ENCODE data around the gene VPS9D1.

DNA sequence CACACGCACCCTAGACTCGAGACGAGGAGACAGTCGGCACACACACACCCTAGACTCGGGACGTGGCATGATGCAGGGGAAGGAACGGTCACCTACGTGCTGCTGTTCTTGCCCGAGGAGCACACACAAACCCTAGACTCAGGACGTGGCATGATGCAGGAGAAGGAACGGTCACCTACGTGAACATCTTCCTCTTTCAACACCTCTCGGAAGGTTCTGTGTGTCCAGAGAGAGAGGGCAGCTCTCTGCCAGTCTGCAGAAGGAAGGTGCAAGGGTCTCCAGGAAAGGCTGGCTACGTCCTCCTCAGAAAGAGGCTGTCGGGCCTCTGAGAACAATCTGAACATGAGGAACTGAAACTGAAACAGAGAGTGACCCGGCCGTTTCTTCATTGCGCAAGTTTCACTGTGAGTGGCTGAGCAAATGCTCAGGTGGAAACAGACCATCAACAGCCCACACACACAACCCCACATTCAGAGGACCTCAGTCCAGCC lies 44.1 kb upstream of the VPS9D1 start:
- TF ChIP-seq CTCF (conservative IDR thresholded peaks at IDR 0.05) (no peak), ZFX (IDR thresholded peaks at IDR 0.05) (no peak)

Measured in C4-2B (cell line).